Tibial artery (tissue), 4 donors: ENCODE data around the gene CENPU.
"Not testable (repeated sequence)": the region's sequence is repeated elsewhere in the genome, so short reads cannot be mapped to it uniquely, and the experiment has no call there.

ENCODE experiments used
- DNase-seq, 2 donors: peaks; one replicate each; pipeline ENCODE4 v3.0.0-alpha.2; 2019
- H3K27ac ChIP-seq, 2 donors: fragments of 200-600 bp; sonication (generic) in 1 of 2; 1 replicate in 1 of 2; 2 replicates in 1 of 2; pipeline ENCODE4 v1.5.1; 2018 to 2019; ENCODE audit warnings: mild to moderate bottlenecking in 1 of 2
- H3K27me3 ChIP-seq, 2 donors: fragments of 200-600 bp; sonication (generic) in 1 of 2; one replicate each; pipeline versions ENCODE4 v1.5.1 to v1.6.0; 2016 to 2019
- H3K36me3 ChIP-seq, 3 donors: fragments of 200-600 bp; sonication (generic) in 2 of 3; one replicate each; pipeline ENCODE4 v1.5.1; 2016 to 2019; ENCODE audit warnings: mild to moderate bottlenecking in 2 of 3
- H3K4me1 ChIP-seq, 4 donors: fragments of 200-600 bp; sonication (generic) in 2 of 4; 1 replicate in 3 of 4; 2 replicates in 1 of 4; pipeline ENCODE4 v1.5.1; 2016 to 2019
- H3K4me3 ChIP-seq, 2 donors: fragments of 200-600 bp; sonication (generic) in 1 of 2; 1 replicate in 1 of 2; 2 replicates in 1 of 2; pipeline ENCODE4 v1.5.1; 2018 to 2019; ENCODE audit warnings: mild to moderate bottlenecking in 2 of 2
- H3K9me3 ChIP-seq, 3 donors: fragments of 200-600 bp; sonication (generic) in 1 of 3; one replicate each; pipeline ENCODE4 v1.5.1; 2016 to 2019
- CTCF ChIP-seq, 2 experiments: fragments of 200-600 bp in 1 of 2; fragments of 450-650 bp in 1 of 2; IDR thresholded peaks; one replicate each; pipeline ENCODE4 v1.5.1; 2017 to 2019; ENCODE audit warnings: antibody characterized with exemption in 2 of 2, mild to moderate bottlenecking in 1 of 2, moderate library complexity in 1 of 2
- intact Hi-C: fragments of 100-400 bp; cut with DNase I; formaldehyde crosslinking; loops from one replicate; pipeline ENCODE4 v1.15.0; 2023; ENCODE audit warnings: low total_unique reads

The CENPU gene

DNA sequence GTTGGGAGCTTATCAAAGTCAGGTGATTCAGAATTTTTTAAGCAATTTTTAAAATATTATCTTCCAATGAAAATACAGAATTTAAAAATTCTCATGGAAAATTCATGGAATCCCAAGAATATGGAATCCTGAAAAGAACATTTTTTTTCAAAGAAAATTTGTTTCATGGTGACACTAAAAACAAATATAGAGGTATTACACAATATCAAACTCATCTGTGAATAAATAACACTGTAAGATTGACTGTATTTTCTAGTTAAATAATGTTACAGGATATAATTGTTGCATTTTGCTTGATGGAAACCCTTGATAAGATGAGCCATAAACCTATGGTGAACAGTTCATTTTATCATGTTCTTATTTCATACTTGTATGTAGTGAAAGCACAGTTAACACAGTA lies 72.9 kb downstream of the CENPU start:
- Histone ChIP-seq H3K9me3 (no peaks in the 10 kb centered on the region), H3K4me3 (no peak overlapping the region), H3K4me1 (peaks cover 0 to 11% (median 6%) of the 10 kb centered on the region in 4 donors), H3K36me3 (peaks cover 24 to 32% (median 28%) of the 10 kb centered on the region in 3 donors), H3K27ac (no peak overlapping the region), H3K27me3 (no peaks in the 10 kb centered on the region)
- TF ChIP-seq CTCF (IDR thresholded peaks at IDR 0.05) = no peak
- DNase-seq = no peak
- intact Hi-C loops = no loop called here

DNA sequence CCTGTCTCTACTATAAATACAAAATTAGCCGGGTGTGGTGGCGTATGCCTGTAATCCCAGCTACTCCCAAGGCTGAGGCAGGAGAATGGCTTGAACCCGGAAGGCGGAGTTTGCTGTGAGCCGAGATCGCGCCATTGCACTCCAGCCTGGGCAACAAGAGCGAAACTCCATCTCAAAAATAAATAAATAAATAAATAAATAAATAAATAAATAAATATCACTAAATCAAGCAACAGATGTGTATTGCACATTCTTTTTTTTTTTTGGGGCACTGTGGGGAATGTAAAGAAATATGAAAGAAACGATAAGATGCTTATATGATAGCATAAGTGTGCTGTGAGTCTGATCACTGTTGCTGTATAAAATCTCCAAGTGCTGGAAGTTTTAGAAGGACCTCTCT lies 76.1 kb downstream of the CENPU start:
- H3K4me3 ChIP-seq, DNase-seq, H3K27ac ChIP-seq, H3K9me3 ChIP-seq, H3K27me3 ChIP-seq: not testable (repeated sequence)
- H3K36me3 ChIP-seq = peaks cover 17 to 24% (median 23%) of the 10 kb centered on the region in 3 donors
- H3K4me1 ChIP-seq = peaks cover 0 to 15% (median 6%) of the 10 kb centered on the region in 4 donors
- intact Hi-C loops = loop anchor here (10.0 kb wide), 1 partner anchor 1743 kb away; the partner anchor contains the start of gene DCTD

- no peaks in the 10 kb centered on the region for H3K9me3 ChIP-seq
- DNase-seq = no peak
- H3K4me3 ChIP-seq = no peak overlapping the region
- H3K27me3 ChIP-seq = no peaks in the 10 kb centered on the region
- peaks cover 17 to 24% (median 23%) of the 10 kb centered on the region in 3 donors for H3K36me3 ChIP-seq
- peaks cover 0 to 9% (median under 1%) of the 10 kb centered on the region in 4 donors for H3K4me1 ChIP-seq
- TF ChIP-seq CTCF (IDR thresholded peaks at IDR 0.05) = no peak
- H3K27ac ChIP-seq = no peak overlapping the region
- intact Hi-C loops = loop anchor here (10.0 kb wide), 1 partner anchor 1742 kb away; the partner anchor contains the start of gene DCTD
These were observed 76.8 kb downstream of the CENPU start for GRCh38 chr4:184657144-184657543.

GRCh38 chr4:184655889-184656869 lies 77.7 kb downstream of the CENPU start:
- no peaks in the 10 kb centered on the region for H3K9me3 ChIP-seq
- no peaks in the 10 kb centered on the region for H3K27me3 ChIP-seq
- TF ChIP-seq CTCF (IDR thresholded peaks at IDR 0.05) = no peak
- no peak overlapping the region for H3K4me3 ChIP-seq
- intact Hi-C loops = loop anchor here (10.0 kb wide), 1 partner anchor 1741 kb away; the partner anchor contains the start of gene DCTD
- H3K4me1 ChIP-seq = peaks cover 0 to 5% (median 0%) of the 10 kb centered on the region in 4 donors
- no peak overlapping the region for H3K27ac ChIP-seq
- H3K36me3 ChIP-seq = peaks cover 17 to 19% (median 18%) of the 10 kb centered on the region in 3 donors
- no peak for DNase-seq

DNA sequence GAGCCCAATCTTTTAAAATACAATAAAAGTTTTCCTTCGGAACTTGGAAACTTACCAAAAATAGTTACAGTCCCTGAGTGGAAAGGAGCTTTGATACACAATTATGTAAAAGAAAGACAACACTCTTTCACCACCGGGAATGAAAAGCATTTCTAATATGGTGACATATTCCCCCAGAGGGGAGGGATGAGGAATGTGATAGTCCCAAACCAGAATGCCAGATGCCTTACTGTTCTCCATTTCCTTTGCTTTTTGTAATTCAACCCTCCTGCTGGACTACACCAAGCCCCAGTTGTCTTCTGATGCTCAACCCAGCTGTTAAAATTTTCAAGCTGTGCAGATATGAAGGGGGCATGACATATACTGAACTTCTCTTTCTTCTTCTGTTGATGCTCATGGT lies 80.2 kb downstream of the CENPU start:
- intact Hi-C loops = loop anchor here (5.0 to 10.0 kb wide), 2 partner anchors 174 to 1739 kb away; partner anchors contain the start of genes ACSL1 and DCTD
- H3K27ac ChIP-seq = no peak overlapping the region

GRCh38 chr4:184652681-184653080 lies 81.2 kb downstream of the CENPU start:
- H3K27ac ChIP-seq, H3K4me3 ChIP-seq, DNase-seq, H3K9me3 ChIP-seq, H3K36me3 ChIP-seq, H3K27me3 ChIP-seq: not testable (repeated sequence)
- intact Hi-C loops = loop anchor here (5.0 to 10.0 kb wide), 2 partner anchors 175 to 1738 kb away; partner anchors contain the start of genes ACSL1 and DCTD
- peaks cover 0 to 20% (median 10%) of the 10 kb centered on the region in 4 donors for H3K4me1 ChIP-seq

More for the DNA sequence above, 80.2 kb downstream of the CENPU start:
- peaks cover 0 to 14% (median 4%) of the 10 kb centered on the region in 4 donors for H3K4me1 ChIP-seq
- no peaks in the 10 kb centered on the region for H3K27me3 ChIP-seq
- DNase-seq = no peak
- H3K4me3 ChIP-seq = no peak overlapping the region
- no peak for TF ChIP-seq CTCF (IDR thresholded peaks at IDR 0.05)
- H3K9me3 ChIP-seq = no peaks in the 10 kb centered on the region
- peaks cover 0 to 7% (median 0%) of the 10 kb centered on the region in 3 donors for H3K36me3 ChIP-seq
